Stimulated activated CD8-positive, alpha-beta memory T cell treated with anti-CD3 and anti-CD28 coated beads, Interleukin-15, amount 100 ng/mL, for 48 hours (primary cell): ENCODE measurements around the gene ZBTB46.
"Not testable (repeated sequence)": the region's sequence is repeated elsewhere in the genome, so short reads cannot be mapped to it uniquely, and the experiment has no call there.

Experiments used
- DNase-seq, 2 donors: peaks; one replicate each; pipeline ENCODE4 v3.0.0-alpha.2; 2020; ENCODE audit warnings: low read depth in 2 of 2

The ZBTB46 gene, protein sequence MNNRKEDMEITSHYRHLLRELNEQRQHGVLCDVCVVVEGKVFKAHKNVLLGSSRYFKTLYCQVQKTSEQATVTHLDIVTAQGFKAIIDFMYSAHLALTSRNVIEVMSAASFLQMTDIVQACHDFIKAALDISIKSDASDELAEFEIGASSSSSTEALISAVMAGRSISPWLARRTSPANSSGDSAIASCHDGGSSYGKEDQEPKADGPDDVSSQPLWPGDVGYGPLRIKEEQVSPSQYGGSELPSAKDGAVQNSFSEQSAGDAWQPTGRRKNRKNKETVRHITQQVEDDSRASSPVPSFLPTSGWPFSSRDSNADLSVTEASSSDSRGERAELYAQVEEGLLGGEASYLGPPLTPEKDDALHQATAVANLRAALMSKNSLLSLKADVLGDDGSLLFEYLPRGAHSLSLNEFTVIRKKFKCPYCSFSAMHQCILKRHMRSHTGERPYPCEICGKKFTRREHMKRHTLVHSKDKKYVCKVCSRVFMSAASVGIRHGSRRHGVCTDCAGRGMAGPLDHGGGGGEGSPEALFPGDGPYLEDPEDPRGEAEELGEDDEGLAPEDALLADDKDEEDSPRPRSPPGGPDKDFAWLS

DNA sequence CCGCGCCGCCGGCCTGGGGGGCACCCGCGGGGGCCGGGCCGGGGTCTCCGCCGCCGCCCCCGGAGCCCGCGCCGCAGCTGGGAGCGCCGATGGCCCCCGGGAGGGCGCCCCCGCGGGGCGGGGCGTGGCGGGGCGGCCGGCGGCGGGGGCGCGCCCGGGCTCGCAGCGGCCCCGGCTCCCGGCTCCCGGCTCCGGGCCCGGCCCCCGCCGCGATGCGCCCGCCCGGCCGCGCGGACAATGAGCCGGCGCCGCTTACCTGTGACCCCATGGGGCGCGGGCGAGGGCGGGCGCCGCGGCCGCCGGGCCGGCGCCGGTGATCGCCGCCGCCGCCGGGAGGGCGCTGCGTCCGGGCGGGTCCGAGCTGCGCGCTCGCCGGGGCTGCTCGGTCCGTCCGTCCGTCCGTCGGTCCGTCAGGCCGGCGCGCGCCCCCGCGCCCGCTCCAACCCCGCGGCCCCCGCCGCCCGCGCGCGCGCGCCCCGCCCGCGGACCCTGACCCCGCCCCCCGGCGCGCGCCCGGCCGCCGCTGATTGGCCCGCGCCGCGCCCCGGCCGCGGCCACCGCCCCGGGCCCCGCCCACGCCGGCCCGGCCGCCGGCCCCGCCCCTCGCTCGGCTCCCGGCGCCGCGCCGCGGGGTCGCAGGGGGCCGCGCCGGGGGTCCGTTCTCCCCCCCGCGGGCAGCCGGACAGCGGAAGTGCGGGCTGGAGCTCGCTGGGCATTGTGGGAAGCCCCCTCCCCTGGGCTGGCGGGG is at the start of gene ZBTB46:
Gene ZBTB46, minus strand, starts transcription at position 424 of the 748 bp plus-strand sequence. CDS start 40,507 bp downstream, outside the sequence.
- DNase-seq, result peak in 1 of 2 donors; percentile 11

DNA sequence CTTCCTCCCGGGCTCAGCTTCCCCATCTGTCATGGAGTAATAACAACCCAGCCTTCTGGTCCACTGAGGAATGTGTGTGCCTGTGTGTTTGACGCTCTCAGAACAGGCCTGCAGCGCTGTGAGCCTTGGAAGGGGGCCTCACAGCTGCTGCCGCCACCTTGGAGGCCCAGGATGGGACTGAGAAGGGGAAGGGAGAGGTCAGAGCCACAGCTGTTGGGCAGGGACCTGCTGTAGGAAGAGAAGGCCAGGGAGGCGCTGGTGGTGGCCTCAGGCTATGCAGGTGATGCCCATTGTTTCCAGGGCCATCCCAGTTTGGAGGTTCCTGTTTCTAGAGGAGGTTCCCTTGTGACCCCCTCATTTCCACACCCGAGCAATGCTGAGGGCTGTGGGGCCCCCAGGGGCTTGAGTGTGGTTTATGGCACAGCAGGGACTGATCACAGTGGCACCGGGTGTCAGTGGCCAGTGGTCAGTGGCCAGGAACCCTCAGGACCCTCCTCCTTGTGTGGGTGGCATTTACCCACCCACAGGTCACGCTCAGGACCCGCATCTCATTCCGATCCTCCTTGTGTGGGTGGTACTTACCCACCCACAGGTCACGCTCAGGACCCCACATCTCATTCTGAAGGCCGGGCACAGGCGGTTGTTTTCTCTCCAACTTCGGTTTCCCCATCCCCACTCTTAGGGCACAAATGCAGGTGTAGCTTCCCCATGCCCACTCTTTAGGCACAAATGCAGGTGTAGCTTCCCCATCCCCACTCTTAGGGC is 48.0 kb upstream of the ZBTB46 start:
- no peak for DNase-seq

DNA sequence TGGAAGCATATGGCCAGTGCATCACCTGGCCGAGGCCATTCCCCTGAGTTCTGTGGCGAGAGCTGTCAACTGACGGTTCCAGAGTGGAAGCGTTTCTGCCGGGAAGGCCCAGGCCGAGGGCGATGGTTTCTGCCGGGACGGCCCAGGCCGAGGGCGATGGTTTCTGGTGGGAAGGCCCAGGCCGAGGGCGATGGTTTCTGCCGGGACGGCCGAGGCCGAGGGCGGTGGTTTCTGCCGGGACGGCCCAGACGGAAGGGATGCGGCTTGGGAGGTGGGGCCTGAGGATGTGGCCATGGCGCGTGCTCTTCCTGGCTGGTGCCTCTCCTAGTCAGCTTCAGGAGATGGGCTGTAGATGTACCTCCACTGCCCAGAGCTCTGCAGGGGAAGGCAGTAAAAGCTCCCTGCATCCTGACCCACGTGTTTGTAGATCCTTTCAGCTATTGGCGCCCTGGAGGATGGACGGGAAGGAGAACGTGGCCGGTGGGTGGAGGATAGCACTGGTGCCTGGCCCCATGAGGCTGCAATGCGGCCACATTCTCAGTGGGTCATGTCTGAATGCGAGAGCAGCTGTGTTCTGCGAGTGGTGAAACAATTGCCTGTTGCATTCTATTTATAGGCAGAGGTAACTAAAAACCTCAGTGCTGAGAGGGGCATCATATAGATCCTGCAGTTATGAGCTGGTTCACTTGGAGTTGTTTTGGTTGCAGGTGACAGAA is 46.8 kb upstream of the ZBTB46 start:
- DNase-seq, result no peak

- no peak for DNase-seq
These were observed 45.5 kb upstream of the ZBTB46 start for GRCh38 chr20:63876489-63877036.

DNA sequence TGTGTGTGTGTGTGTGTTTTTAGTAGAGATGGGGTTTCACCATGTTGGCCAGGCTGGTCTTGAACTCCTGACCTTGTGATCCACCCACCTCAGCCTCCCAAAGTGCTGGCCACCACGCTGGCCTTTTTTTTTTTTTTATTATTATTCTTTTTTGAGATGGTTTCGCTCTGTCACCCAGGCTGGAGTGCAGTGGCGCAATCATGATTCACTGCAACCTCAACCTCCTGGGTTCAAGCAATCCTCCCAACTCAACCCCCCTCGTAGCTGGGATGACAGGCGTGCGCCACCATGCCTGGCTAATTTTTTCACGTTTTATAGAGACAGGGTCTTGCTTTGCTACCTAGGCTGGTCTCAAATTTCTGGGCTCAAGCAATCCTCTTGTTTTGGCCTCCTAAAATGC is 43.2 kb upstream of the ZBTB46 start:
- not testable (repeated sequence) for DNase-seq

GRCh38 chr20:63873477-63873971 is 42.5 kb upstream of the ZBTB46 start:
- DNase-seq, result peak in 1 of 2 donors; percentile 45

DNA sequence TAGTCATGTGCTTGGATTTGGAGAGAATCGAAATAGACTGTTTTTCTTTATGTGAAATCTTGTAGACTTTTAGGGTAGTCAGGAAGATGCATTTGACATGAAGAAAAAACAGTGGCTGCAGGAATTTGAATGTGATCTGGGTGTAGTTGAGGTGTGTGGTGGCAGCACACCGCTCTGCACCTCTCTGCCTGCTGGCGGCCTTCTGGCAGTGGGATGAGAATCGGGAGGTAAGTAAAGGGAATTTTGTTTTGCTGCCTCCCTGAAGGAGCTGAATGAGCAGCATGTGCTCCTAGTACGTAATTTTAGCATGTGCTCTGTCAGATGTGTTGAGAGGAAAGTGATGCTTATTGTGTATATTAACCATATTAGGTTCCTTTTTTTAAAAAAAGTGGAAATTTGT is 37.2 kb upstream of the ZBTB46 start:
- DNase-seq, result no peak

GRCh38 chr20:63867042-63867441 is 36.0 kb upstream of the ZBTB46 start:
- not testable (repeated sequence) for DNase-seq

DNA sequence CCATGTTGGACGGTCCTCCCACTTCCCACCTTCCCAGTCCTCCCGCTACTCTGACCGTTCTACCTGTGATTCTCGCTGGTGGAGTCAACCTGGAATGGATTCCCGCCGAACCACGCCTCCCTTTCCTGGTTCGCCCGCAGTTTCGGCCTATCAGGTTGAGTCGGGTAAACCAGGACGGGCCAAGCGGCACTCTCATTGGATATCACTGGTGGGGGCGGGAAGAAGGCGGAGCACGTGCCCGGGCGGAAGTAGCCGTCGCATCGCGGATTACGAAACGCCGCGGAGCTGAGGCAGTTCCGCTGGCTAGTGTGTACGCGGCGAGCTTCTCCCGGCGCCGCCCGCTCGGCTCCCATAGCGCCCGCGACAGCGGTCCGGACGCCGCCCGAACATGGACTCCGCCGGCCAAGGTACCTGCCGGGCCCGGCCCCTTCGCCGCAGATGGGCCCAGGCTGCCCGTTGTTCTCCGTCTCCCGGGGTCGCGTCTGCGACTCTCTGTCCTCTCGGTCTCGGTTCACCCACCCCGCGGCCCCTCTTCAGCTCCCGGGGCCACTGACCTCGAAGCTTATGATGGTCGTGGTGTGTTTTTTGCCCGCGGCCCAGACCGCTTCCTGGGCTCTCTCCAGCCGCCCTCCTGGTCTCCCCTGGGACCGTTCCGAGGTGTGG is 34.0 kb upstream of the ZBTB46 start, which contains the start of gene TPD52L2:
Gene TPD52L2, plus strand, starts transcription at position 293 of the 663 bp plus-strand sequence. Its CDS starts 96 bp downstream, at position 389.
- peak; percentile 98 for DNase-seq

DNA sequence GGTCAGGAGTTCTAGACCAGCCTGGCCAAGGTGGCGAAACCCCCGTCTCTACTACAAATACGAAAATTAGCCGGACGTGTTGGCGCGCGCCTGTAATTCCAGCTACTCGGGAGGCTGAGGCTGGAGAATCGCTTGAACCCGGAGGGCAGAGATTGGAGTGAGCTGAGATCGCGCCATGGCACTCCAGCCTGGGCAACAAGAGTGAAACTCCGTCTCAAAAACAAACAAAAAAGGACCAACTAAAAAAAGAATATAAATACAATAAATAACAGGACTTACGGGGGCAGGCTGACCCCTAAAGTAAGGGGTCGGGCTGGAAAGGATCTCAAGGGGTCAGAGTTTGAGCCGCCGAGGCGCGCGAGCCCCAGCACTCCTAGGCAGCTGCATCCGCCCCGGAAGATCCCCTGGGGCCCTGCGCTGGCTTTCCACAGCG is 33.5 kb upstream of the ZBTB46 start:
- no peak for DNase-seq

GRCh38 chr20:63863798-63864544 is 32.9 kb upstream of the ZBTB46 start:
- DNase-seq, result peak; percentile 69 to 74

GRCh38 chr20:63863021-63863797 is 32.1 kb upstream of the ZBTB46 start:
- no peak for DNase-seq

GRCh38 chr20:63861981-63862901 is 31.2 kb upstream of the ZBTB46 start:
- DNase-seq, result no peak

DNA sequence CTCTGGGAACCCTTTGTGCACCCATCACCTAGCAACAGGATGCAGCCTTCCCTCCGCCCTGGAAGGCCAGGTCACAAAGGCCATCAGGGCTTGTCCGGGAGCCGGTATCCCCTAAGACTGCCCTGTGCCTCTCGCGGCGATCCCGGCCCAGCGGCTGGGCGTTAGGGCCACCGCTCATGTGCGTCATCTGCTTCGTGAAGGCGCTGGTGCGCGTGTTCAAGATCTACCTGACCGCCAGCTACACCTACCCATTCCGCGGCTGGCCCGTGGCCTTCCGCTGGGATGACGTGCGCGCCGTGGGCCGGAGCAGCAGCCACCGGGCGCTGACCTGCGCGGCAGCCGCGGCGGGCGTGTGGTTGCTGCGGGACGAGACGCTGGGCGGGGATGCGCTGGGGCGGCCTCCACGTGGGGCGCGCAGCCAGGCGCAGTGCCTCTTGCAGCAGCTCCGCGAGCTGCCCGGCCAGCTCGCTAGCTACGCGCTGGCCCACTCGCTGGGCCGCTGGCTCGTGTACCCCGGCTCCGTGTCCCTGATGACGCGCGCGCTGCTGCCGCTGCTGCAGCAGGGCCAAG is 30.4 kb upstream of the ZBTB46 start, which contains the start of gene ABHD16B:
Gene ABHD16B, plus strand, starts transcription at position 134 of the 570 bp plus-strand sequence. Its CDS starts 43 bp downstream, at position 177.
- no peak for DNase-seq

- DNase-seq, result no peak
These were observed 29.4 kb upstream of the ZBTB46 start for GRCh38 chr20:63860325-63861051.

DNA sequence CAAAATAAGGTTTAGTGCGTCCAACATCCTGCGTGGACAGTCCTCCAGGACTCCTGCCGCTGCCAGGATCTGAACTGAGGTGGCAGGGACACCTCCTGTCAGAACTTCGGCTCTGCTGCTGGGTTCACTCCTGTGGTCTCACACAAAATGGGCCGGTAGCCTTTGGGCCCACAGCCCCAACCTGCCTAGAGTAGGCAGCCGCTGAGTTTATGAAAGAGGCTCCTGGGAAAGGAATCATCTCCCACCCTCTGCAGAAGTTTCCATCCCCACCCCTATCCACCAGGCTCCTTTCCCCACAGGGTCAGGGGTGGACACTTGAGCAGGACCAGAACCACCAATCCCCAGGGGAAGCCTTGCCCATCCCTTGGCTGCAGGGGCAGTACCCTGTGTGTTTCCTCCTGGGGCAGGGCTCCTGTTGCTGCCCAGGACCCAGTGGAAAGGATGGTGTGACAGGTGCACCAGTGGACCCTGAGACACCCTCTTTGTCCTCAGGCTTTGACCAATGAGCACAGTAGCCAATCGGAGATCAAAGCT is 28.2 kb upstream of the ZBTB46 start:
- DNase-seq, result no peak
